K562 (cell line): ENCODE data around the gene BCAS1. TPM values are rescaled to one million over a fixed set of nuclear protein-coding genes. Genes with fewer than 3 reads are reported as not detected.
A peak's percentile ranks its signal among the peaks of the same experiment; 100 is the strongest.

Experiments
- ATAC-seq: fragments of 200-7000 bp; cut with Tn5 transposase; 3 replicates; pipeline ENCODE4 v1.9.1; 2020; ENCODE audit warnings: moderate library complexity
- BruUV-seq: library from RNA; stranded (reverse); fragments of 400-500 nt; replicated peaks from 2 replicates; lab custom pipeline; 2021; lab: Mats Ljungman, UMichigan
- CTCF ChIA-PET: fragments of 300-600 bp; formaldehyde crosslinking; extraction: SDS; loops from one replicate; lab custom pipeline; 2021; ENCODE audit warnings: low intra/inter-chr PET ratio; lab: Yijun Ruan, JAX
- POLR2A ChIA-PET: fragments of 300-600, 350-650 bp; sonication (Branson Sonifier 250); formaldehyde crosslinking; extraction: SDS; loops from one replicate; lab custom pipeline; 2021; ENCODE audit warnings: antibody characterized with exemption, inconsistent platforms; lab: Yijun Ruan, JAX
- DNase-seq, 4 experiments: peaks; one replicate each; pipeline versions ENCODE4 v3.0.0 to v3.0.0-alpha.2; 2011 to 2018; ENCODE audit warnings: low spot score in 3 of 4, mixed read lengths in 3 of 4; ENCODE audit errors: extremely low read depth in 1 of 4
- FAIRE-seq: peaks from 2 replicates; lab custom pipeline; 2011; peaks lifted over from hg19 to GRCh38; lab: Jason Lieb, UNC
- H2AFZ ChIP-seq: 2 replicates; pipeline ENCODE4 v1.6.0; 2011; ENCODE audit warnings: low read depth, low read length, control low read depth, inconsistent platforms
- H3K27ac ChIP-seq: fragments of 200-600 bp; 3 replicates; pipeline ENCODE4 v1.8.0; 2011; ENCODE audit warnings: low read depth, mild to moderate bottlenecking, control low read depth, inconsistent platforms, low read length, moderate library complexity, mixed read lengths; ENCODE audit errors: extremely low read depth
- H3K27me3 ChIP-seq, 2 experiments: fragments of 300-600 bp in 1 of 2; 2 replicates in 1 of 2; 3 replicates in 1 of 2; pipeline versions ENCODE4 v1.6.0 to v1.8.0; 2011; ENCODE audit warnings: inconsistent platforms in 2 of 2, low read length in 2 of 2, mild to moderate bottlenecking in 1 of 2, mixed read lengths in 1 of 2, moderate library complexity in 1 of 2; ENCODE audit not compliant: control insufficient read depth in 2 of 2, insufficient read depth in 2 of 2
- H3K36me3 ChIP-seq: fragments of 300-600 bp; 3 replicates; pipeline ENCODE4 v1.8.0; 2011; ENCODE audit warnings: mild to moderate bottlenecking, low read length, inconsistent platforms; ENCODE audit not compliant: control insufficient read depth, insufficient read depth
- H3K4me1 ChIP-seq, 2 experiments: fragments of 200-600 bp in 1 of 2; replicated peaks in 1 of 2; 2 replicates in 1 of 2; 3 replicates in 1 of 2; pipeline versions ENCODE4 v1.5.1 to v1.8.0; 2011; ENCODE audit warnings: inconsistent platforms in 2 of 2, low read length in 2 of 2, mild to moderate bottlenecking in 1 of 2, mixed read lengths in 1 of 2, moderate library complexity in 1 of 2; ENCODE audit not compliant: control insufficient read depth in 2 of 2, insufficient read depth in 2 of 2
- H3K4me2 ChIP-seq: 2 replicates; pipeline ENCODE4 v1.6.1; 2011; ENCODE audit warnings: low read length, control low read depth, inconsistent platforms, mixed read lengths; ENCODE audit not compliant: insufficient read depth
- H3K4me3 ChIP-seq: fragments of 200-600 bp; sonication (generic), shearing (Covaris generic); 2 replicates; pipeline ENCODE4 v1.5.1; 2016; ENCODE audit warnings: control low read depth, inconsistent platforms
- H3K79me2 ChIP-seq: fragments of 200-600 bp; 3 replicates; pipeline ENCODE4 v1.8.0; 2011; ENCODE audit warnings: low read length, inconsistent platforms; ENCODE audit not compliant: control insufficient read depth, insufficient read depth
- H3K9ac ChIP-seq, 2 experiments: 2 replicates each; pipeline versions ENCODE4 v1.6.0 to v1.6.1; 2011; ENCODE audit warnings: low read depth in 2 of 2, low read length in 2 of 2, control low read depth in 1 of 2, inconsistent platforms in 1 of 2, mild to moderate bottlenecking in 1 of 2, mixed read lengths in 1 of 2; ENCODE audit not compliant: insufficient read depth in 1 of 2
- H3K9me1 ChIP-seq: one replicate; pipeline ENCODE4 v1.6.0; 2011; ENCODE audit warnings: inconsistent platforms, mild to moderate bottlenecking, low read length, moderate library complexity; ENCODE audit not compliant: control insufficient read depth, insufficient read depth
- H3K9me3 ChIP-seq: replicated peaks from 2 replicates; pipeline ENCODE4 v1.5.1; 2011; ENCODE audit warnings: low read depth, low read length, inconsistent platforms; ENCODE audit not compliant: control insufficient read depth, insufficient read depth
- H4K20me1 ChIP-seq: replicated peaks from 2 replicates; pipeline ENCODE4 v1.6.1; 2011; ENCODE audit warnings: low read length, inconsistent platforms, mixed read lengths; ENCODE audit not compliant: control insufficient read depth, insufficient read depth
- C11orf30 ChIP-seq: fragments of 450-650 bp; IDR thresholded peaks from 2 replicates; pipeline ENCODE4 v1.6.1; 2016; ENCODE audit warnings: low read depth, mild to moderate bottlenecking
- DIDO1 ChIP-seq: fragments of 450-650 bp; IDR thresholded peaks from 2 replicates; pipeline ENCODE4 v1.6.1; 2016; ENCODE audit warnings: low read depth, missing biosample characterization, missing genetic modification characterization
- EP400 ChIP-seq: fragments of 450-650 bp; IDR thresholded peaks from 2 replicates; pipeline ENCODE4 v1.6.1; 2017; ENCODE audit warnings: antibody characterized with exemption, mild to moderate bottlenecking, moderate library complexity
- FOS ChIP-seq: IDR thresholded peaks from 3 replicates; pipeline ENCODE4 v1.6.1; 2011; ENCODE audit not compliant: insufficient read length; ENCODE audit errors: extremely low read depth
- GABPB2 ChIP-seq: fragments of 250-450 bp; sonication (Bioruptor Pico); conservative IDR thresholded peaks from 2 replicates; pipeline ENCODE4 v1.5.1; 2021; ENCODE audit warnings: mild to moderate bottlenecking
- HCFC1 ChIP-seq: IDR thresholded peaks from 2 replicates; pipeline ENCODE4 v1.6.1; 2012; ENCODE audit warnings: low read depth, low read length, improper control_type of control experiment
- HMGN3 ChIP-seq: IDR thresholded peaks from 2 replicates; pipeline ENCODE4 v1.6.1; 2011; ENCODE audit warnings: borderline replicate concordance, low read depth, mild to moderate bottlenecking, mixed read lengths, low read length; ENCODE audit not compliant: insufficient read length; ENCODE audit errors: extremely low read depth
- MEF2D ChIP-seq: conservative IDR thresholded peaks from 2 replicates; pipeline ENCODE4 v1.6.1; 2016; ENCODE audit warnings: low read depth, missing genetic modification characterization, missing compliant biosample characterization
- RCOR1 ChIP-seq, 2 experiments: IDR thresholded peaks; 2 replicates each; pipeline ENCODE4 v1.6.1; 2012; ENCODE audit warnings: low read depth in 2 of 2, low read length in 2 of 2, borderline replicate concordance in 1 of 2, improper control_type of control experiment in 1 of 2
- SRSF3 ChIP-seq: fragments of 200-400 bp; formaldehyde crosslinking; IDR thresholded peaks from 2 replicates; pipeline ENCODE4 v1.6.1; 2016; ENCODE audit warnings: mild to moderate bottlenecking, low read length, moderate library complexity; ENCODE audit not compliant: insufficient read depth
- STAT5B ChIP-seq: fragments of 250-450 bp; sonication (Bioruptor Pico); IDR thresholded peaks from 2 replicates; pipeline ENCODE4 v1.8.0; 2021; ENCODE audit warnings: mild to moderate bottlenecking, inconsistent platforms
- ZNF354B ChIP-seq: fragments of 250-450 bp; sonication (Bioruptor Pico); IDR thresholded peaks from 2 replicates; pipeline ENCODE4 v1.4.0; 2020
- ZZZ3 ChIP-seq: fragments of 450-650 bp; IDR thresholded peaks from 2 replicates; pipeline ENCODE4 v1.6.1; 2016; ENCODE audit warnings: antibody characterized with exemption, mild to moderate bottlenecking, moderate library complexity
- WGBS: fragments of 100-300 bp; shearing (Covaris generic); methylation state at CpG from one replicate; pipeline ENCODE4 v1.1.6; 2016; ENCODE audit warnings: low coverage, mixed read lengths; ENCODE audit not compliant: insufficient coverage; ENCODE audit errors: missing lambda C conversion rate; 5-methylcytosine and 5-hydroxymethylcytosine counted together
- in situ Hi-C: fragments of 300-500 bp; cut with MboI; formaldehyde crosslinking; loops from 4 replicates; pipeline ENCODE4 v1.15.0; 2018; ENCODE audit warnings: inconsistent platforms, mixed read lengths
- intact Hi-C: fragments of 100-400 bp; cut with micrococcal nuclease; formaldehyde crosslinking; loops from 2 replicates; pipeline ENCODE4 v1.14.2; 2022
- polyA plus RNA-seq, 8 experiments: library from polyadenylated mRNA; depleted of rRNA in 4 of 8; stranded (reverse) in 5 of 8; unstranded in 3 of 8; fragments of >200 nt; fragmentation: Nextera tagmentation in 2 of 8; fragmentation: Illumina TruSeq in 1 of 8; extraction: Ambion mirVana in 2 of 8; extraction: Trizol in 1 of 8; gene quantifications; 2 replicates each; pipeline versions ENCODE4 v1.2.1 to v1.2.3, GENCODE V29; 2011 to 2014; ENCODE audit warnings: inconsistent platforms in 1 of 8, missing spikeins in 1 of 8
- total RNA-seq, 7 experiments: library from RNA; depleted of rRNA in 6 of 7; stranded (reverse); fragments of >200 nt in 6 of 7; fragmentation: Illumina TruSeq in 2 of 7; extraction: Trizol in 2 of 7; gene quantifications; 2 replicates each; pipeline versions ENCODE4 v1.2.1 to v1.2.3, GENCODE V29; 2011 to 2021; ENCODE audit warnings: low replicate concordance in 1 of 7
- TF ChIP-seq, protein P1 (sequence below): fragments of 450-650 bp; formaldehyde crosslinking; IDR thresholded peaks from 2 replicates; pipeline ENCODE4 v1.4.0; 2020; ENCODE audit warnings: mild to moderate bottlenecking, moderate library complexity
- TF ChIP-seq, protein P2 (sequence below): fragments of 200-800 bp; sonication (Bioruptor generic); IDR thresholded peaks from 2 replicates; pipeline ENCODE4 v1.6.1; 2017; ENCODE audit warnings: missing genetic modification characterization, missing compliant biosample characterization
- TF ChIP-seq, protein P3 (sequence below), 3 experiments: IDR thresholded peaks in 2 of 3; conservative IDR thresholded peaks in 1 of 3; 2 replicates each; pipeline ENCODE4 v1.5.1; 2011 to 2012; ENCODE audit warnings: low read length in 3 of 3, mild to moderate bottlenecking in 3 of 3, control low read depth in 2 of 3, improper control_type of control experiment in 1 of 3, inconsistent platforms in 1 of 3, low read depth in 1 of 3, mixed read lengths in 1 of 3, moderate library complexity in 1 of 3; ENCODE audit not compliant: insufficient read depth in 2 of 3

Gene BCAS1
- total and polyA plus RNA-seq, 9 of the 15 experiments (the other 6 are each of a cell fraction or from before 2014, with no cell fraction given), result 0.18 to 2.3 (median 0.93) TPM

DNA sequence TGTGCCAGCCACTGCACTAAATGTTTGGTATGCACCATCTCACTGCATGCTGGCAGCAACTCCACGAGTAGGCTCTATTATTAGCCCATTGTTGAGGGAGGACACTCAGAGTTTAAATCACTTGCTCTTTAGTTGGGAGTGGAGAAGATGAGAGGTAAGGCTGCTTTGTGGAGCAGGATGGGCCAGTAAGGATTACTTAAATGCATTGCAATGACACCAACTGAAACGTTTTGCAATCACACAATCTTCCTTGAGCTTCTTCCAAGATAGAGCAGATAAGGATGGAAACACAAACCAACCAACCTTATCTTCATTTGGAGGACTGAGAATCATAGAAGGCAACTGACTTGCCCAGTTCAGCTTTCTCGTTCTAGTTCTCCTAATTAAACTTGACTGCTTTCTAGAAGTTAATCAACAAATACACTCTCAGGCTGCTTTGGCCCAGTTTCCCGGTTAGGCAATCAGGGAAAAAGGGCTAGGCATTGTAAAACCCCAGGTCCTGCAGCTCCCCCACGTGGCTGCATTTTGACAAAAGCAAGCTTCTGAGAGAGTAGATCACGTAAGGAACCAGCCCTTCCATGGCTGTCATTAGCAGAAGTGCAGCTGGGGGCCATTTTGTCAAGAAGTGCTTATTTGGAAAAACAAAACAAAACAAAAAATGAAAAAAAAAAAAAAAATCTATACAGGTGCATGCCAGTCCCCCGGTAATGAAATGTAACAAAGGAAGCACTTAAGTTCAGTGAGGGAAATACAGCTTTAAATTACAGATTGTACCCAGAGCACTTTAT, 130.6 kb downstream of the BCAS1 start:
- peaks cover 0 to 56% of the 10 kb centered on the region in 2 experiments; a peak in 4 of 5 replicates for H3K4me1 ChIP-seq
- H3K4me3 ChIP-seq, result no peak overlapping the region
- no peaks in the 10 kb centered on the region for H3K9me3 ChIP-seq
- CTCF ChIA-PET, result interaction anchor here (0.6 to 3.7 kb wide), 8 partner anchors 24 to 1812 kb away, joined by 3 to 32 read pairs (median 3); partner anchors contain the start of gene ZNF217
- no peaks in the 10 kb centered on the region for H3K9me1 ChIP-seq
- BruUV-seq, result no TSS peak
- H3K9ac ChIP-seq, result peak overlapping the region in 1 of 2 experiments; percentile 36; a peak in 1 of 4 replicates
- ATAC-seq (peak; percentile 87), DNase-seq (peak; percentile 80 to 95 (median 81)), FAIRE-seq (peak; percentile 89)
- peak overlapping the region; percentile 33; the same call in 2 of the 3 replicates for H3K27ac ChIP-seq
- H3K27me3 ChIP-seq, result no peaks in the 10 kb centered on the region
- POLR2A ChIA-PET, result interaction anchor here (0.6 to 1.3 kb wide), 12 partner anchors 19 to 950 kb away, joined by 3 to 4 read pairs (median 3); partner anchors contain the start of gene ZNF217
- H2AFZ ChIP-seq, result peak overlapping the region; percentile 87
- no peak overlapping the region for H3K4me2 ChIP-seq
- H3K79me2 ChIP-seq, result no peaks in the 10 kb centered on the region
- intact Hi-C loops (loop anchor here (1.0 to 10.0 kb wide), 8 partner anchors 72 to 735 kb away; partner anchors contain the start of gene ZNF217), in situ Hi-C loops (loop anchor here (5.0 kb wide), 2 partner anchors 123 to 362 kb away; no protein-coding TSS in a partner anchor)
- no peaks in the 10 kb centered on the region; the same call in 2 of the 3 replicates for H3K36me3 ChIP-seq
- no peaks in the 10 kb centered on the region for H4K20me1 ChIP-seq
- 4% methylated on average over 7 of the region's 7 CpGs for WGBS
- no peak for TF ChIP-seq SRSF3
- no peak for TF ChIP-seq HMGN3
- TF ChIP-seq ZNF354B (CRISPR knock-in tag), result no peak
- TF ChIP-seq STAT5B, result no peak
- TF ChIP-seq, protein P1, sequence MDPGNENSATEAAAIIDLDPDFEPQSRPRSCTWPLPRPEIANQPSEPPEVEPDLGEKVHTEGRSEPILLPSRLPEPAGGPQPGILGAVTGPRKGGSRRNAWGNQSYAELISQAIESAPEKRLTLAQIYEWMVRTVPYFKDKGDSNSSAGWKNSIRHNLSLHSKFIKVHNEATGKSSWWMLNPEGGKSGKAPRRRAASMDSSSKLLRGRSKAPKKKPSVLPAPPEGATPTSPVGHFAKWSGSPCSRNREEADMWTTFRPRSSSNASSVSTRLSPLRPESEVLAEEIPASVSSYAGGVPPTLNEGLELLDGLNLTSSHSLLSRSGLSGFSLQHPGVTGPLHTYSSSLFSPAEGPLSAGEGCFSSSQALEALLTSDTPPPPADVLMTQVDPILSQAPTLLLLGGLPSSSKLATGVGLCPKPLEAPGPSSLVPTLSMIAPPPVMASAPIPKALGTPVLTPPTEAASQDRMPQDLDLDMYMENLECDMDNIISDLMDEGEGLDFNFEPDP (CRISPR knock-in tag), result no peak
- no peak for TF ChIP-seq DIDO1 (tag)
- TF ChIP-seq RCOR1 (IDR thresholded peaks at IDR 0.05; ENCODE audit: borderline replicate concordance in 1 of 2, low read depth in 2 of 2, low read length in 2 of 2), result no peak
- no peak for TF ChIP-seq GABPB2
- TF ChIP-seq, protein P2, sequence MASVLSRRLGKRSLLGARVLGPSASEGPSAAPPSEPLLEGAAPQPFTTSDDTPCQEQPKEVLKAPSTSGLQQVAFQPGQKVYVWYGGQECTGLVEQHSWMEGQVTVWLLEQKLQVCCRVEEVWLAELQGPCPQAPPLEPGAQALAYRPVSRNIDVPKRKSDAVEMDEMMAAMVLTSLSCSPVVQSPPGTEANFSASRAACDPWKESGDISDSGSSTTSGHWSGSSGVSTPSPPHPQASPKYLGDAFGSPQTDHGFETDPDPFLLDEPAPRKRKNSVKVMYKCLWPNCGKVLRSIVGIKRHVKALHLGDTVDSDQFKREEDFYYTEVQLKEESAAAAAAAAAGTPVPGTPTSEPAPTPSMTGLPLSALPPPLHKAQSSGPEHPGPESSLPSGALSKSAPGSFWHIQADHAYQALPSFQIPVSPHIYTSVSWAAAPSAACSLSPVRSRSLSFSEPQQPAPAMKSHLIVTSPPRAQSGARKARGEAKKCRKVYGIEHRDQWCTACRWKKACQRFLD (CRISPR knock-in tag), result peak; percentile 43; the same call in 1 of the 2 replicates
- no peak for TF ChIP-seq C11orf30
- TF ChIP-seq HCFC1, result 0 out of 2 replicates have a peak, but pooled peaks have one; percentile 28
- 0 out of 2 replicates have a peak, but pooled peaks have one; percentile 47 for TF ChIP-seq MEF2D (tag)
- TF ChIP-seq EP400, result no peak
- TF ChIP-seq ZZZ3, result no peak
- no peak for TF ChIP-seq FOS
- TF ChIP-seq, protein P3, sequence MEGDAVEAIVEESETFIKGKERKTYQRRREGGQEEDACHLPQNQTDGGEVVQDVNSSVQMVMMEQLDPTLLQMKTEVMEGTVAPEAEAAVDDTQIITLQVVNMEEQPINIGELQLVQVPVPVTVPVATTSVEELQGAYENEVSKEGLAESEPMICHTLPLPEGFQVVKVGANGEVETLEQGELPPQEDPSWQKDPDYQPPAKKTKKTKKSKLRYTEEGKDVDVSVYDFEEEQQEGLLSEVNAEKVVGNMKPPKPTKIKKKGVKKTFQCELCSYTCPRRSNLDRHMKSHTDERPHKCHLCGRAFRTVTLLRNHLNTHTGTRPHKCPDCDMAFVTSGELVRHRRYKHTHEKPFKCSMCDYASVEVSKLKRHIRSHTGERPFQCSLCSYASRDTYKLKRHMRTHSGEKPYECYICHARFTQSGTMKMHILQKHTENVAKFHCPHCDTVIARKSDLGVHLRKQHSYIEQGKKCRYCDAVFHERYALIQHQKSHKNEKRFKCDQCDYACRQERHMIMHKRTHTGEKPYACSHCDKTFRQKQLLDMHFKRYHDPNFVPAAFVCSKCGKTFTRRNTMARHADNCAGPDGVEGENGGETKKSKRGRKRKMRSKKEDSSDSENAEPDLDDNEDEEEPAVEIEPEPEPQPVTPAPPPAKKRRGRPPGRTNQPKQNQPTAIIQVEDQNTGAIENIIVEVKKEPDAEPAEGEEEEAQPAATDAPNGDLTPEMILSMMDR (IDR thresholded peaks at IDR 0.05 in 2 of 3, conservative IDR thresholded peaks at IDR 0.05 in 1 of 3; ENCODE audit: insufficient read depth in 2 of 3, low read depth in 1 of 3, low read length in 3 of 3), result peak; percentile 87 to 91 (median 88)
